ENCODE measurements around the gene GABBR2. TPM values are rescaled to one million over a fixed set of nuclear protein-coding genes. Genes with fewer than 3 reads are reported as not detected.

GABBR2 gene
- total RNA-seq: 0.61 and 1.6 TPM in 2 replicates

GRCh38 chr9:98708933-98709911 lies at the start of gene GABBR2:
Gene GABBR2 (minus strand): TSS chr9:98708935. CDS start chr9:98708737, 198 bp downstream.

GRCh38 chr9:98255578-98256296 lies 453.0 kb downstream of the GABBR2 start, which contains the start of gene TBC1D2:
Gene TBC1D2 (minus strand): TSS chr9:98255649. CDS start chr9:98255541, 108 bp downstream.

Other genes with a start within 250 kb of the GABBR2 start
- gene ANKS6, start 87.6 kb upstream of the GABBR2 start, total RNA-seq: 7.4 and 9.4 TPM in 2 replicates
- 0.65 and 0.91 TPM in 2 replicates for gene GALNT12, start 98.7 kb upstream of the GABBR2 start, total RNA-seq
- under 0.01 and 0.30 TPM in 2 replicates for gene COL15A1, start 235.0 kb upstream of the GABBR2 start, total RNA-seq